HEK293T (cell line): ENCODE measurements around the gene PHETA2.
"Not testable (repeated sequence)": the region's sequence is repeated elsewhere in the genome, so short reads cannot be mapped to it uniquely, and the experiment has no call there.

Source experiments
- BHLHE40 ChIP-seq: fragments of 450-650 bp; IDR thresholded peaks from 2 replicates; pipeline ENCODE4 v1.6.1; 2016; ENCODE audit warnings: mild to moderate bottlenecking, moderate library complexity, borderline replicate concordance
- ELF4 ChIP-seq: fragments of 450-650 bp; IDR thresholded peaks from 2 replicates; pipeline ENCODE4 v1.6.1; 2017; ENCODE audit warnings: antibody characterized with exemption
- FOXA1 ChIP-seq: fragments of 450-650 bp; IDR thresholded peaks from 2 replicates; pipeline ENCODE4 v1.6.1; 2016; ENCODE audit warnings: mild to moderate bottlenecking
- FOXK2 ChIP-seq: fragments of 450-650 bp; IDR thresholded peaks from 2 replicates; pipeline ENCODE4 v1.6.1; 2016; ENCODE audit warnings: mild to moderate bottlenecking
- FOXM1 ChIP-seq: fragments of 450-650 bp; IDR thresholded peaks from 2 replicates; pipeline ENCODE4 v1.6.1; 2017; ENCODE audit warnings: mild to moderate bottlenecking, borderline replicate concordance
- HDGF ChIP-seq: fragments of 450-650 bp; IDR thresholded peaks from 2 replicates; pipeline ENCODE4 v1.6.1; 2017; ENCODE audit warnings: antibody characterized with exemption, borderline replicate concordance
- PKNOX1 ChIP-seq: fragments of 450-650 bp; IDR thresholded peaks from 2 replicates; pipeline ENCODE4 v1.6.1; 2016
- SP1 ChIP-seq: fragments of 450-650 bp; IDR thresholded peaks from 2 replicates; pipeline ENCODE4 v1.6.1; 2017
- SUZ12 ChIP-seq: fragments of 450-650 bp; IDR thresholded peaks from 2 replicates; pipeline ENCODE4 v1.6.1; 2016; ENCODE audit warnings: mild to moderate bottlenecking
- TARDBP ChIP-seq: fragments of 450-650 bp; IDR thresholded peaks from 2 replicates; pipeline ENCODE4 v1.6.1; 2016
- ZNF384 ChIP-seq: fragments of 450-650 bp; IDR thresholded peaks from 2 replicates; pipeline ENCODE4 v1.6.1; 2016

DNA sequence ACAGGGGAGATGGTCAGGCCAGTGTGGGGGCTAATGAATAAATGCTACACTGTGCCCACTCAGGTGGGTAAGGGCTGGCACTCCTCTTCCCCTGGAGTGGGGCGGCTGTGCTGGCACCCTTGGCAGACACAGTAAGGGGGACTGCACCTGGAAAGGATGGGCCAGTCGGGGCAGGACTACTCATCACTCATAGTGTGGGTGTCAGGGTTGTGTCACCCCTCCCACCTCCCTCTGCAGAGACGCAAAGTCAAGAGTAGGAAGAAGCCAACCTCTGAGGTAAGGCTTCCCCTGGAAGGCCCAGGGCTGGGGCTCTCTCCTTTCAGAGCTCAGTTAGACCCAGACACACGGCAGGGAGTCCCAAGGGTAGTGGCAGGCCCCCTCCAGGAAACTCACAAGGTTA is 49.5 kb downstream of the PHETA2 start:
- not testable (repeated sequence) for TF ChIP-seq PKNOX1, FOXM1, ZNF384, SUZ12, BHLHE40, HDGF, FOXK2, TARDBP, SP1, FOXA1, ELF4
